K562 (cell line): ENCODE measurements around the gene UFSP1.

Experiments used
- CAMTA2 ChIP-seq: fragments of 250-450 bp; sonication (Bioruptor Pico); conservative IDR thresholded peaks from 2 replicates; pipeline ENCODE4 v1.5.1; 2022
- CHD2 ChIP-seq: IDR thresholded peaks from 2 replicates; pipeline ENCODE4 v1.6.1; 2011; ENCODE audit warnings: low read depth, low read length
- CTCF ChIP-seq, 3 experiments: IDR thresholded peaks in 2 of 3; conservative IDR thresholded peaks in 1 of 3; 2 replicates each; pipeline ENCODE4 v1.5.1; 2011 to 2012; ENCODE audit warnings: low read length in 3 of 3, mild to moderate bottlenecking in 3 of 3, control low read depth in 2 of 3, improper control_type of control experiment in 1 of 3, inconsistent platforms in 1 of 3, low read depth in 1 of 3, mixed read lengths in 1 of 3, moderate library complexity in 1 of 3; ENCODE audit not compliant: insufficient read depth in 2 of 3
- EZH2 ChIP-seq: IDR thresholded peaks from 2 replicates; pipeline ENCODE4 v1.6.1; 2012; ENCODE audit warnings: low read depth, mild to moderate bottlenecking, inconsistent platforms, low read length, borderline replicate concordance
- MAFG ChIP-seq: fragments of 450-650 bp; conservative IDR thresholded peaks from 2 replicates; pipeline ENCODE4 v1.6.1; 2016; ENCODE audit warnings: missing genetic modification characterization, missing compliant biosample characterization
- NFIC ChIP-seq: fragments of 450-650 bp; IDR thresholded peaks from 2 replicates; pipeline ENCODE4 v1.6.1; 2017; ENCODE audit warnings: mild to moderate bottlenecking, inconsistent platforms
- NRF1 ChIP-seq, 2 experiments: fragments of 450-650 bp; IDR thresholded peaks in 1 of 2; conservative IDR thresholded peaks in 1 of 2; 2 replicates each; pipeline ENCODE4 v1.6.1; 2014; ENCODE audit warnings: mild to moderate bottlenecking in 2 of 2
- RAD21 ChIP-seq, 2 experiments: fragments of 250-450 bp in 1 of 2; fragments of 450-650 bp in 1 of 2; sonication (Bioruptor Pico) in 1 of 2; formaldehyde crosslinking in 1 of 2; IDR thresholded peaks in 1 of 2; conservative IDR thresholded peaks in 1 of 2; 2 replicates each; pipeline versions ENCODE4 v1.4.0 to v1.8.0; 2020 to 2022; ENCODE audit warnings: mild to moderate bottlenecking in 2 of 2, moderate library complexity in 1 of 2
- TAF7 ChIP-seq: fragments of 450-650 bp; IDR thresholded peaks from 2 replicates; pipeline ENCODE4 v1.6.1; 2016; ENCODE audit warnings: missing genetic modification characterization, missing compliant biosample characterization
- TRIM28 ChIP-seq: fragments of 450-650 bp; IDR thresholded peaks from 2 replicates; pipeline ENCODE4 v1.6.1; 2017
- ZNF274 ChIP-seq: IDR thresholded peaks from 2 replicates; pipeline ENCODE4 v1.6.1; 2011; ENCODE audit warnings: low read depth, mild to moderate bottlenecking, low read length, moderate library complexity, borderline replicate concordance
- TF ChIP-seq, protein P1 (sequence below): sonication (generic); formaldehyde crosslinking; IDR thresholded peaks from 2 replicates; pipeline ENCODE4 v1.8.1; 2023; ENCODE audit warnings: mild to moderate bottlenecking, missing genetic modification reagents, moderate library complexity
- TF ChIP-seq, protein P2 (sequence below): fragments of 450-650 bp; formaldehyde crosslinking; IDR thresholded peaks from 2 replicates; pipeline ENCODE4 v1.4.0; 2020; ENCODE audit warnings: mild to moderate bottlenecking, moderate library complexity
- TF ChIP-seq, protein P3 (sequence below), 2 experiments: fragments of 450-650 bp; conservative IDR thresholded peaks; 2 replicates each; pipeline ENCODE4 v1.6.1; 2017; ENCODE audit warnings: mild to moderate bottlenecking in 2 of 2, moderate library complexity in 2 of 2

DNA sequence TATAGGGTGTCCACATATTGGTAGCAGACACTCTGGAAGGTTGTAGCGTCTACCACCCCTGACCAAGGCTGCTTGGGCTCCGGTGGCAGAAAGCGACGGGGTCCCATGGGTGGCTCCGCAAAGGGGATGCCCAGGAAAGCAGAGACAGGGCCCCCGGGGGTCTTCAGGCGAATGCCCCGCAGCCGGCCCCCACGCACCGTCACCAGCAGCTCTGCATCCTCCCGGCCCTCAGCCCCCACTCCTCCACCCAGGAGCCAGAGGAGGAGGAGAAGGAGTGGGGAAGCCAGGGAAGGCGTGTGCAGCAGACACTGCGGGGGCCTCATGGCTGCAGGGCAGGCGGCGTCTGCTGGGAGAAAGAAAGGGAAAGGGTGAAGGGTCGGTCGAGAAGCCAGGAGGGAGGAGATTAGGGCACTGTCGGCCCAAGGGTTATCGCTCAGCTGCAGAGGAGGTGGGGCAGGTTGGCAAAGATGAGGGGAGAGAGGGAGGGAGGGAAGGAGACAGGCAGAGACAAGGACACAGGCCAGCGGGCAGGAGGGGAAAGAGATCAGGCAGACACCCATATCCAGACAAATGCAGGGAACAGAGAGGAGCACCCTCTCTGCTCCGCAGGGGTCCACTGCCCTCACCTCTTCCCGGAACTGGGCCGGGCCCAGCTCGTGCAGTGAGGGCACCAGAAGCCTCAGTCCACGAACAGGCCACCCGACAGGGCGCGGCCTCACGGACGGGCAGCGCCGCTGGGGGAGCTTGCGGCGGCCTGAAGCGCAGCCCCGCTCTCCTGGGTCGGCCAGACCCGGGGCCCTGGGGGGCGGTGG, 4.6 kb upstream of the UFSP1 start:
- TF ChIP-seq NFIC: peak; percentile 40; the same call in 1 of the 2 replicates
- TF ChIP-seq CTCF (IDR thresholded peaks at IDR 0.05 in 2 of 3, conservative IDR thresholded peaks at IDR 0.05 in 1 of 3; ENCODE audit: insufficient read depth in 2 of 3, low read depth in 1 of 3, low read length in 3 of 3): no peak
- no peak for TF ChIP-seq NRF1 (conservative IDR thresholded peaks at IDR 0.05 in 1 of 2, IDR thresholded peaks at IDR 0.05 in 1 of 2)
- no peak for TF ChIP-seq CAMTA2 (CRISPR knock-in tag)
- no peak for TF ChIP-seq RAD21 (CRISPR knock-in tag; conservative IDR thresholded peaks at IDR 0.05 in 1 of 2, IDR thresholded peaks at IDR 0.05 in 1 of 2)
- TF ChIP-seq, protein P1, sequence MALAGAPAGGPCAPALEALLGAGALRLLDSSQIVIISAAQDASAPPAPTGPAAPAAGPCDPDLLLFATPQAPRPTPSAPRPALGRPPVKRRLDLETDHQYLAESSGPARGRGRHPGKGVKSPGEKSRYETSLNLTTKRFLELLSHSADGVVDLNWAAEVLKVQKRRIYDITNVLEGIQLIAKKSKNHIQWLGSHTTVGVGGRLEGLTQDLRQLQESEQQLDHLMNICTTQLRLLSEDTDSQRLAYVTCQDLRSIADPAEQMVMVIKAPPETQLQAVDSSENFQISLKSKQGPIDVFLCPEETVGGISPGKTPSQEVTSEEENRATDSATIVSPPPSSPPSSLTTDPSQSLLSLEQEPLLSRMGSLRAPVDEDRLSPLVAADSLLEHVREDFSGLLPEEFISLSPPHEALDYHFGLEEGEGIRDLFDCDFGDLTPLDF (CRISPR knock-in tag): no peak
- no peak for TF ChIP-seq CHD2
- TF ChIP-seq TRIM28: no peak
- no peak for TF ChIP-seq TAF7 (tag)
- TF ChIP-seq ZNF274: no peak
- no peak for TF ChIP-seq MAFG (tag)
- TF ChIP-seq, protein P2, sequence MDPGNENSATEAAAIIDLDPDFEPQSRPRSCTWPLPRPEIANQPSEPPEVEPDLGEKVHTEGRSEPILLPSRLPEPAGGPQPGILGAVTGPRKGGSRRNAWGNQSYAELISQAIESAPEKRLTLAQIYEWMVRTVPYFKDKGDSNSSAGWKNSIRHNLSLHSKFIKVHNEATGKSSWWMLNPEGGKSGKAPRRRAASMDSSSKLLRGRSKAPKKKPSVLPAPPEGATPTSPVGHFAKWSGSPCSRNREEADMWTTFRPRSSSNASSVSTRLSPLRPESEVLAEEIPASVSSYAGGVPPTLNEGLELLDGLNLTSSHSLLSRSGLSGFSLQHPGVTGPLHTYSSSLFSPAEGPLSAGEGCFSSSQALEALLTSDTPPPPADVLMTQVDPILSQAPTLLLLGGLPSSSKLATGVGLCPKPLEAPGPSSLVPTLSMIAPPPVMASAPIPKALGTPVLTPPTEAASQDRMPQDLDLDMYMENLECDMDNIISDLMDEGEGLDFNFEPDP: no peak
- no peak for TF ChIP-seq EZH2
- TF ChIP-seq, protein P3, sequence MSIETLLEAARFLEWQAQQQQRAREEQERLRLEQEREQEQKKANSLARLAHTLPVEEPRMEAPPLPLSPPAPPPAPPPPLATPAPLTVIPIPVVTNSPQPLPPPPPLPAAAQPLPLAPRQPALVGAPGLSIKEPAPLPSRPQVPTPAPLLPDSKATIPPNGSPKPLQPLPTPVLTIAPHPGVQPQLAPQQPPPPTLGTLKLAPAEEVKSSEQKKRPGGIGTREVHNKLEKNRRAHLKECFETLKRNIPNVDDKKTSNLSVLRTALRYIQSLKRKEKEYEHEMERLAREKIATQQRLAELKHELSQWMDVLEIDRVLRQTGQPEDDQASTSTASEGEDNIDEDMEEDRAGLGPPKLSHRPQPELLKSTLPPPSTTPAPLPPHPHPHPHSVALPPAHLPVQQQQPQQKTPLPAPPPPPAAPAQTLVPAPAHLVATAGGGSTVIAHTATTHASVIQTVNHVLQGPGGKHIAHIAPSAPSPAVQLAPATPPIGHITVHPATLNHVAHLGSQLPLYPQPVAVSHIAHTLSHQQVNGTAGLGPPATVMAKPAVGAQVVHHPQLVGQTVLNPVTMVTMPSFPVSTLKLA (conservative IDR thresholded peaks at IDR 0.05): no peak
